Left ventricle myocardium inferior (tissue), 1 donor: Measurements from ENCODE around the gene ESRRB. TPM values are rescaled to one million over a fixed set of nuclear protein-coding genes. Genes with fewer than 3 reads are reported as not detected.

Experiments
- DNase-seq: peaks from one replicate; pipeline ENCODE4 v3.0.0-alpha.2; 2020
- H3K27ac ChIP-seq: fragments of 200-600 bp; replicated peaks from 2 replicates; pipeline ENCODE4 v1.8.0; 2021
- H3K27me3 ChIP-seq: fragments of 200-600 bp; 2 replicates; pipeline ENCODE4 v1.8.0; 2021; ENCODE audit warnings: low read depth
- H3K36me3 ChIP-seq: fragments of 200-600 bp; 2 replicates; pipeline ENCODE4 v1.8.0; 2021
- H3K4me1 ChIP-seq: fragments of 200-600 bp; 2 replicates; pipeline ENCODE4 v1.8.0; 2021
- H3K4me3 ChIP-seq: fragments of 200-600 bp; 2 replicates; pipeline ENCODE4 v1.8.0; 2021; ENCODE audit warnings: mild to moderate bottlenecking, moderate library complexity
- H3K9me3 ChIP-seq: fragments of 200-600 bp; replicated peaks from 2 replicates; pipeline ENCODE4 v1.8.0; 2021
- CTCF ChIP-seq: fragments of 200-600 bp; IDR thresholded peaks from 2 replicates; pipeline ENCODE4 v1.8.0; 2021; ENCODE audit warnings: antibody characterized with exemption, mild to moderate bottlenecking, borderline replicate concordance
- intact Hi-C: fragments of 100-400 bp; cut with micrococcal nuclease; formaldehyde crosslinking; loops from one replicate; pipeline ENCODE4 v1.11.0; 2022
- total RNA-seq: library from RNA; stranded (reverse); fragmentation: NEBNext Ultra II Directional; extraction: Animal tissue kit (Norgen Biotek cat#: 25700); gene quantifications from one replicate; pipeline ENCODE4 v1.2.1, GENCODE V29; 2021
- donor health status: DM: no; HTN: yes; CAD: no; lungs with severe emphysema.

Gene ESRRB
- total RNA-seq, 1 donor from 2014 or later = 16.9 TPM

GRCh38 chr14:76550534-76550933 lies 174.6 kb downstream of the ESRRB start:
- no peak for DNase-seq
- peaks cover 11% of the 10 kb centered on the region for H3K27me3 ChIP-seq
- no peaks in the 10 kb centered on the region for H3K36me3 ChIP-seq
- H3K9me3 ChIP-seq = no peaks in the 10 kb centered on the region
- no peaks in the 10 kb centered on the region for H3K4me1 ChIP-seq
- H3K27ac ChIP-seq = no peak overlapping the region
- no peak for TF ChIP-seq CTCF
- intact Hi-C loops = no loop called here
- no peak overlapping the region for H3K4me3 ChIP-seq

GRCh38 chr14:76551116-76551515 lies 175.2 kb downstream of the ESRRB start:
- H3K36me3 ChIP-seq = no peaks in the 10 kb centered on the region

More at GRCh38 chr14:76551116-76551515, 175.2 kb downstream of the ESRRB start:
- peaks cover 11% of the 10 kb centered on the region for H3K27me3 ChIP-seq
- TF ChIP-seq CTCF = no peak
- no peak for DNase-seq
- no peak overlapping the region for H3K4me3 ChIP-seq
- H3K4me1 ChIP-seq = no peaks in the 10 kb centered on the region
- intact Hi-C loops = no loop called here
- H3K27ac ChIP-seq = no peak overlapping the region
- no peaks in the 10 kb centered on the region for H3K9me3 ChIP-seq

Other genes with a start within 250 kb of the ESRRB start
- gene GPATCH2L, start 224.2 kb upstream of the ESRRB start, total RNA-seq = 26.5 TPM